B cell (primary cell): ENCODE data around the gene ELMOD2. TPM values are rescaled to one million over a fixed set of nuclear protein-coding genes. Genes with fewer than 3 reads are reported as not detected.

Experiments
- ATAC-seq: fragments of 200-7000 bp; cut with Tn5 transposase; one replicate; pipeline ENCODE4 v1.10.0; 2021; ENCODE audit warnings: low read depth, mild to moderate bottlenecking, moderate number of reproducible peaks, moderate library complexity
- CTCF ChIA-PET: fragments of 350-600 bp; sonication (Branson Sonifier 250); formaldehyde crosslinking; loops from one replicate; lab custom pipeline; 2021; ENCODE audit warnings: antibody characterized with exemption, inconsistent platforms; lab: Charles Lee
- POLR2A ChIA-PET: fragments of 350-600 bp; sonication (Branson Sonifier 250); formaldehyde crosslinking; loops from one replicate; lab custom pipeline; 2021; ENCODE audit warnings: antibody characterized with exemption; lab: Charles Lee
- DNase-seq: peaks from one replicate; pipeline ENCODE4 v3.0.0; 2013
- H2AFZ ChIP-seq: 2 replicates; pipeline ENCODE4 v1.6.1; 2012; ENCODE audit warnings: mild to moderate bottlenecking, low read depth, low read length; ENCODE audit not compliant: insufficient read depth, poor library complexity, severe bottlenecking
- H3K27ac ChIP-seq, 2 donors: 1 replicate in 1 of 2; 2 replicates in 1 of 2; pipeline ENCODE4 v1.5.1; 2012 to 2013; ENCODE audit warnings: low read length in 2 of 2, mild to moderate bottlenecking in 2 of 2, moderate library complexity in 1 of 2
- H3K27me3 ChIP-seq, 4 experiments: fragments of 200-600 bp in 1 of 4; sonication (generic) in 1 of 4; replicated peaks in 1 of 4; 1 replicate in 2 of 4; 2 replicates in 2 of 4; pipeline versions ENCODE4 v1.6.1 to v1.7.0; 2013 to 2016; ENCODE audit warnings: low read length in 3 of 4, mild to moderate bottlenecking in 2 of 4, mixed read lengths in 1 of 4, moderate library complexity in 1 of 4; ENCODE audit not compliant: insufficient read depth in 4 of 4, control insufficient read depth in 3 of 4; ENCODE audit errors: control extremely low read depth in 1 of 4
- H3K36me3 ChIP-seq, 2 experiments: replicated peaks in 1 of 2; 1 replicate in 1 of 2; 2 replicates in 1 of 2; pipeline versions ENCODE4 v1.6.1 to v1.7.1; 2013; ENCODE audit warnings: low read length in 1 of 2; ENCODE audit not compliant: insufficient read depth in 2 of 2, control insufficient read depth in 1 of 2; ENCODE audit errors: control extremely low read depth in 1 of 2, extremely low read depth in 1 of 2
- H3K4me1 ChIP-seq, 2 donors: fragments of 200-600 bp in 1 of 2; sonication (generic) in 1 of 2; 1 replicate in 1 of 2; 2 replicates in 1 of 2; pipeline versions ENCODE4 v1.5.1 to v1.6.1; 2013 to 2017; ENCODE audit warnings: low read length in 2 of 2; ENCODE audit not compliant: control insufficient read depth in 2 of 2, insufficient read depth in 2 of 2
- H3K4me2 ChIP-seq: replicated peaks from 2 replicates; pipeline ENCODE3; 2012; ENCODE audit warnings: mild to moderate bottlenecking, low read depth, low read length; ENCODE audit not compliant: poor library complexity, severe bottlenecking
- H3K4me3 ChIP-seq, 5 experiments: fragments of 200-600 bp in 1 of 5; sonication (generic) in 1 of 5; 1 replicate in 3 of 5; 2 replicates in 2 of 5; pipeline versions ENCODE4 v1.5.1 to v1.7.0; 2011 to 2016; ENCODE audit warnings: low read length in 4 of 5, mild to moderate bottlenecking in 4 of 5, low read depth in 2 of 5, control low read depth in 1 of 5, moderate library complexity in 1 of 5; ENCODE audit not compliant: insufficient read depth in 1 of 5; ENCODE audit errors: control extremely low read depth in 1 of 5, extremely low read depth in 1 of 5
- H3K79me2 ChIP-seq: fragments of 200-600 bp; sonication (generic); one replicate; pipeline ENCODE4 v1.6.0; 2016; ENCODE audit warnings: low read length; ENCODE audit not compliant: control insufficient read depth, insufficient read depth
- H3K9ac ChIP-seq: fragments of 200-600 bp; sonication (generic); 2 replicates; pipeline ENCODE4 v1.6.1; 2017; ENCODE audit warnings: mild to moderate bottlenecking, low read length, moderate library complexity
- H3K9me3 ChIP-seq, 3 donors: one replicate each; pipeline versions ENCODE4 v1.6.1 to v1.7.1; 2013; ENCODE audit warnings: low read length in 2 of 3; ENCODE audit not compliant: control insufficient read depth in 2 of 3, insufficient read depth in 1 of 3; ENCODE audit errors: control extremely low read depth in 1 of 3
- H4K20me1 ChIP-seq: 2 replicates; pipeline ENCODE4 v1.6.0; 2012; ENCODE audit warnings: mild to moderate bottlenecking, low read length; ENCODE audit not compliant: insufficient read depth, control insufficient read depth, poor library complexity, severe bottlenecking
- H3K27ac Mint-ChIP-seq: one replicate; pipeline ENCODE4 v1.8.0; 2021; ENCODE audit warnings: mixed read lengths
- H3K27me3 Mint-ChIP-seq: one replicate; pipeline ENCODE4 v1.8.0; 2021; ENCODE audit warnings: mixed read lengths
- H3K4me1 Mint-ChIP-seq: one replicate; pipeline ENCODE4 v1.8.0; 2021; ENCODE audit warnings: mixed read lengths
- H3K4me3 Mint-ChIP-seq: one replicate; pipeline ENCODE4 v1.8.0; 2021; ENCODE audit warnings: mixed read lengths
- H3K9me3 Mint-ChIP-seq: one replicate; pipeline ENCODE4 v1.8.0; 2022; ENCODE audit warnings: mixed read lengths; ENCODE audit not compliant: insufficient read depth
- CTCF ChIP-seq: fragments of 200-600 bp; IDR thresholded peaks from one replicate; pipeline ENCODE4 v1.8.0; 2022; ENCODE audit warnings: antibody characterized with exemption, mild to moderate bottlenecking
- EZH2 ChIP-seq: IDR thresholded peaks from 2 replicates; pipeline ENCODE4 v1.6.1; 2012; ENCODE audit warnings: borderline replicate concordance, low read depth, mild to moderate bottlenecking, moderate library complexity, low read length; ENCODE audit not compliant: insufficient read depth, poor library complexity, severe bottlenecking
- WGBS: methylation state at CpG from one replicate; pipeline ENCODE4 v1.1.5; 2013; ENCODE audit warnings: missing lambda C conversion rate; ENCODE audit not compliant: insufficient coverage; 5-methylcytosine and 5-hydroxymethylcytosine counted together
- intact Hi-C: fragments of 100-400 bp; cut with micrococcal nuclease; formaldehyde crosslinking; loops from one replicate; pipeline ENCODE4 v1.10.0; 2022
- polyA plus RNA-seq: library from polyadenylated mRNA; depleted of rRNA; stranded (reverse); fragments of >200 nt; gene quantifications from 2 replicates; pipeline ENCODE4 v1.2.3, GENCODE V29; 2012
- total RNA-seq, 2 donors: library from RNA; stranded (reverse); fragments of 120-200 nt in 1 of 2; gene quantifications; 1 replicate in 1 of 2; 2 replicates in 1 of 2; pipeline versions ENCODE4 v1.2.3 to v1.2.4, GENCODE V29; 2013 to 2022

ELMOD2 gene
- total and polyA plus RNA-seq, 2 donors (not counting 1 experiment from before 2014, with no cell fraction given), result 2.2 to 25.3 TPM

- ATAC-seq (no peak), DNase-seq (no peak)
- CTCF ChIA-PET, result no interaction called here
- Mint-ChIP-seq H3K9me3 (peaks cover 7% of the 10 kb centered on the region), H3K4me1 (peaks cover 22% of the 10 kb centered on the region), H3K27me3 (peaks cover 70% of the 10 kb centered on the region), H3K27ac (no peak overlapping the region), H3K4me3 (no peak overlapping the region)
- Histone ChIP-seq H3K27ac (no peak overlapping the region), H3K4me2 (no peak overlapping the region), H3K4me1 (peaks cover 22 to 30% of the 10 kb centered on the region in 2 donors), H3K27me3 (peaks cover 2 to 70% (median 65%) of the 10 kb centered on the region in 4 experiments), H2AFZ (no peak overlapping the region), H3K79me2 (no peaks in the 10 kb centered on the region), H4K20me1 (no peaks in the 10 kb centered on the region), H3K4me3 (no peak overlapping the region), H3K9me3 (peaks cover 2 to 10% (median 7%) of the 10 kb centered on the region in 3 donors), H3K36me3 (no peaks in the 10 kb centered on the region), H3K9ac (no peak overlapping the region)
- intact Hi-C loops, result no loop called here
- no CpG with 5 or more reads among the region's 2 CpGs for WGBS
- TF ChIP-seq CTCF (no peak), EZH2 (no peak)
- POLR2A ChIA-PET, result no interaction called here
Measured at GRCh38 chr4:140571620-140572019, 47.7 kb downstream of the ELMOD2 start.

DNA sequence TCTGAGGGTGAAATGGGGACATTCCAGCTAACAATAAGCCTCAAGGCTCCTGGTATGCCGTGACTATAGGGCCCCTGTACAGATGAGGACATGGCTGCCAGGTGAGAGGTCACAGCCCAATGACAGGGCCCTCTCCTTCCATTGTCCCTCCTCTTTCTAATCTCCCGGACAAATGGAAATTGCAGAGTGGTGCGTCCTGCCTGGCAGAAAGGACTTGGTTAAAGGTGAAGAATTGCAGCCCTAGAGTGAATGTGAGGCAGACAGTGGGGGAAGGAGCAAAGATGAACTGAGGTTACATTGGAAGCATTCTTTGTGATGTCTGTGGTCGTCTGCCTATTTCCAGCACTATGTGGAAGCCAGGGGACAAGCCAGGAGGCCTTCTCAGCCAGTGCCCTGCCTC, 51.5 kb downstream of the ELMOD2 start:
- H3K27ac Mint-ChIP-seq, result no peak overlapping the region
- TF ChIP-seq CTCF (no peak), EZH2 (no peak)
- no peak for ATAC-seq

More for the DNA sequence above, 51.5 kb downstream of the ELMOD2 start:
- Histone ChIP-seq H3K4me1 (peaks cover 0 to 6% of the 10 kb centered on the region in 2 donors), H3K9me3 (peaks cover 2 to 10% (median 6%) of the 10 kb centered on the region in 3 donors), H3K27me3 (peaks cover 0 to 55% (median 41%) of the 10 kb centered on the region in 4 experiments), H2AFZ (no peak overlapping the region), H3K4me3 (no peak overlapping the region), H4K20me1 (no peaks in the 10 kb centered on the region), H3K4me2 (no peak overlapping the region), H3K36me3 (no peaks in the 10 kb centered on the region), H3K79me2 (no peaks in the 10 kb centered on the region), H3K9ac (no peak overlapping the region), H3K27ac (no peak overlapping the region)
- Mint-ChIP-seq H3K4me1 (peaks cover 3% of the 10 kb centered on the region), H3K27me3 (peaks cover 76% of the 10 kb centered on the region), H3K4me3 (no peak overlapping the region), H3K9me3 (peaks cover 7% of the 10 kb centered on the region)
- ChIA-PET CTCF (interaction anchor here (0.8 to 1.2 kb wide), 2 partner anchors 8 to 10 kb away, joined by 3 read pairs; no protein-coding TSS in a partner anchor), POLR2A (no interaction called here)
- WGBS, result 88% methylated on average over 3 of the region's 4 CpGs
- DNase-seq, result no peak
- intact Hi-C loops, result no loop called here
